Measurements from ENCODE around the gene PLCH1.
A peak's percentile ranks its signal among the peaks of the same experiment; 100 is the strongest.
"Not testable (repeated sequence)": the region's sequence is repeated elsewhere in the genome, so short reads cannot be mapped to it uniquely, and the experiment has no call there.

The PLCH1 gene

GRCh38 chr3:155412904-155413303 lies 332.0 kb downstream of the PLCH1 start:
- FAIRE-seq = no peak

GRCh38 chr3:155411500-155412223 lies 333.2 kb downstream of the PLCH1 start:
- no peak for FAIRE-seq

GRCh38 chr3:155409336-155409735 lies 335.5 kb downstream of the PLCH1 start:
- FAIRE-seq = no peak

GRCh38 chr3:155407971-155408370 lies 336.9 kb downstream of the PLCH1 start:
- FAIRE-seq = no peak

GRCh38 chr3:155407331-155407730 lies 337.5 kb downstream of the PLCH1 start:
- no peak for FAIRE-seq

GRCh38 chr3:155404486-155404885 lies 340.4 kb downstream of the PLCH1 start:
- FAIRE-seq = no peak

- FAIRE-seq = no peak
Observed at GRCh38 chr3:155402656-155403055, 342.2 kb downstream of the PLCH1 start.

GRCh38 chr3:155398046-155398445 lies 346.8 kb downstream of the PLCH1 start:
- no peak for FAIRE-seq

- FAIRE-seq = not testable (repeated sequence)
Observed at GRCh38 chr3:155394896-155395295, 350.0 kb downstream of the PLCH1 start.

GRCh38 chr3:155394240-155394639 lies 350.6 kb downstream of the PLCH1 start:
- peak; percentile 36 for FAIRE-seq

- no peak for FAIRE-seq
Observed at GRCh38 chr3:155393316-155393715, 351.6 kb downstream of the PLCH1 start.

GRCh38 chr3:155392138-155392537 lies 352.7 kb downstream of the PLCH1 start:
- no peak for FAIRE-seq

- no peak for FAIRE-seq
Observed at GRCh38 chr3:155391551-155391958, 353.3 kb downstream of the PLCH1 start.

GRCh38 chr3:155391104-155391503 lies 353.8 kb downstream of the PLCH1 start:
- FAIRE-seq = no peak

- FAIRE-seq = no peak
Observed at GRCh38 chr3:155390351-155390750, 354.5 kb downstream of the PLCH1 start.

GRCh38 chr3:155388417-155388816 lies 356.5 kb downstream of the PLCH1 start:
- no peak for FAIRE-seq

GRCh38 chr3:155387571-155387970 lies 357.3 kb downstream of the PLCH1 start:
- FAIRE-seq = no peak

- no peak for FAIRE-seq
Observed at GRCh38 chr3:155386919-155387318, 358.0 kb downstream of the PLCH1 start.

GRCh38 chr3:155385896-155386625 lies 358.8 kb downstream of the PLCH1 start:
- no peak for FAIRE-seq

GRCh38 chr3:155382396-155383042 lies 362.4 kb downstream of the PLCH1 start:
- FAIRE-seq = no peak

- no peak for FAIRE-seq
Observed at GRCh38 chr3:155377847-155378246, 367.0 kb downstream of the PLCH1 start.

- FAIRE-seq = no peak
Observed at GRCh38 chr3:155377071-155377470, 367.8 kb downstream of the PLCH1 start.

- no peak for FAIRE-seq
Observed at GRCh38 chr3:155372281-155372680, 372.6 kb downstream of the PLCH1 start.
